ENCODE data around the gene WDTC1. TPM values are rescaled to one million over a fixed set of nuclear protein-coding genes. Genes with fewer than 3 reads are reported as not detected.
A peak's percentile ranks its signal among the peaks of the same experiment; 100 is the strongest.

WDTC1 gene
- total RNA-seq, 1 donor from 2014 or later: 36.0 TPM

DNA sequence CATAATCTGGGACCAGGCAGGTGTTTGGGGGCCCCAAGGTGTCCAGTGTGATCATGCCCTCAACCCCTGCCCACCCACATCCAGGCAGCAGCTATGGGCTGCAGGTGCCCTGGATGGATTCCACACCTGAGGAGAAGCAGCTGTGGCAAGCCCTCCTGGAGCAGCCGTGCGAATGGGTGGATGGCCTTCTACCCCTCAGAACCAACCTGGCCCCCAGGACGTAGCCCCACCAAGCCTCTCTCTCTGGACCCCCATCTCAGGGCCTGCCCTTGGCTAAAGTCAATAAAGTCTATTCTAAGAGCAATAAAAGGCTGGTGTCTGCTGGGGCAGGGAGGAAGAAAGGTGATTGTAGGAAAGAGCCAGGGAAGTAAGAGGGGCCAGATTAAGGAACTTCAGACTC is 119.2 kb downstream of the WDTC1 start:
- TF ChIP-seq CTCF (IDR thresholded peaks at IDR 0.05; ENCODE audit: unreplicated experiment): no peak
- H3K27me3 Mint-ChIP-seq (ENCODE audit: unreplicated experiment): peaks cover 7% of the 10 kb centered on the region
- DNase-seq (ENCODE audit: low spot score): no peak
- peak overlapping the region; percentile 65 for H3K4me3 Mint-ChIP-seq (ENCODE audit: unreplicated experiment)
- H3K9me3 Mint-ChIP-seq (ENCODE audit: unreplicated experiment): no peaks in the 10 kb centered on the region
- H3K27ac Mint-ChIP-seq (ENCODE audit: unreplicated experiment): no peak overlapping the region
- H3K4me1 Mint-ChIP-seq (ENCODE audit: unreplicated experiment): no peaks in the 10 kb centered on the region
- H3K36me3 Mint-ChIP-seq (ENCODE audit: low read depth, unreplicated experiment): peaks cover 14% of the 10 kb centered on the region

DNA sequence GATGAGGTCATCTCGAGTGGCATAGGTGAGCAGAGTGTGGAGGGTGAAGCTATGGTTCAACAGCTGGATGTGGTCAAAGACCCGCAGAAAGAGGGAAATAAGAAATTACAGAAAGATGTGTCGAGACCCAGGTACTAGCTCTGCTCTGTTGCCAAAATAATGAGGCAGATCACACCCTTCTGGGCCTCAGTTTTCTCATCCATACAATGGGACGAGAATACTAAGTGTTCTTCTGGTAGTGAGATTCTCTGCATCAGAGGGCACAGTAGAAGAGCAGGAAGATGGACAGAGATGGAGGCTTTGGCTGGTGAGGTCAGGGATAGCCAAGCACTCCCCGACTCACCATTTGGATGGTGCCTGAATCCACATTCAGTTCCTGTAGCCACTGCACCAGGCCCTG is 121.3 kb downstream of the WDTC1 start:
- Mint-ChIP-seq H3K4me3 (ENCODE audit: unreplicated experiment) (peak overlapping the region; percentile 15), H3K36me3 (ENCODE audit: low read depth, unreplicated experiment) (peaks cover 21% of the 10 kb centered on the region)
- no peak for TF ChIP-seq CTCF (IDR thresholded peaks at IDR 0.05; ENCODE audit: unreplicated experiment)

DNA sequence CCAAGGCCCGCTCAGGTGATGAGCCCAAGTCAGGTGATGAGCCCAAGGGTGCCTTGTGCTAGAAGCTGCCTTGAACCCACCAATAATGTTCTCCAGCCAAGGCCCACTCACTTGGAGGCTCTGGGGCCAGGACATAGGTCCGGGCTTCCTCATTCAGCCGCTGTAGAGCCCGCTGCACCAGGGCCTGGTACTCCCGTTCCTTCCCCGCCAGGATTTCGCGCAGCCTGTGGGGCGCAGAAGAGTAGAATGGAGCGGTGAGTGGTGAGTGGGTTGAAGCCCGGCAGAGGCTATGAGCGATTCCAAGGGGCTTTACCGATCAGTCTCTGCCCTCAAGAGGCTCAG is 121.8 kb downstream of the WDTC1 start:
- no peak for DNase-seq (ENCODE audit: low spot score)
- TF ChIP-seq CTCF (IDR thresholded peaks at IDR 0.05; ENCODE audit: unreplicated experiment): no peak
- Mint-ChIP-seq H3K4me3 (ENCODE audit: unreplicated experiment) (no peak overlapping the region), H3K27ac (ENCODE audit: unreplicated experiment) (no peak overlapping the region), H3K36me3 (ENCODE audit: low read depth, unreplicated experiment) (peaks cover 21% of the 10 kb centered on the region), H3K27me3 (ENCODE audit: unreplicated experiment) (peaks cover 12% of the 10 kb centered on the region), H3K4me1 (ENCODE audit: unreplicated experiment) (peaks cover 4% of the 10 kb centered on the region), H3K9me3 (ENCODE audit: unreplicated experiment) (no peaks in the 10 kb centered on the region)

More for the DNA sequence above, 121.3 kb downstream of the WDTC1 start:
- no peak for DNase-seq (ENCODE audit: low spot score)
- no peaks in the 10 kb centered on the region for H3K9me3 Mint-ChIP-seq (ENCODE audit: unreplicated experiment)
- no peak overlapping the region for H3K27ac Mint-ChIP-seq (ENCODE audit: unreplicated experiment)
- peaks cover 4% of the 10 kb centered on the region for H3K4me1 Mint-ChIP-seq (ENCODE audit: unreplicated experiment)
- peaks cover 12% of the 10 kb centered on the region for H3K27me3 Mint-ChIP-seq (ENCODE audit: unreplicated experiment)

- peaks cover 11% of the 10 kb centered on the region for H3K27me3 Mint-ChIP-seq (ENCODE audit: unreplicated experiment)
- H3K36me3 Mint-ChIP-seq (ENCODE audit: low read depth, unreplicated experiment): peaks cover 21% of the 10 kb centered on the region
- TF ChIP-seq CTCF (IDR thresholded peaks at IDR 0.05; ENCODE audit: unreplicated experiment): no peak
- H3K9me3 Mint-ChIP-seq (ENCODE audit: unreplicated experiment): no peaks in the 10 kb centered on the region
- peaks cover 4% of the 10 kb centered on the region for H3K4me1 Mint-ChIP-seq (ENCODE audit: unreplicated experiment)
- no peak overlapping the region for H3K27ac Mint-ChIP-seq (ENCODE audit: unreplicated experiment)
- no peak overlapping the region for H3K4me3 Mint-ChIP-seq (ENCODE audit: unreplicated experiment)
- no peak for DNase-seq (ENCODE audit: low spot score)
Measured at GRCh38 chr1:27356619-27357280, 122.3 kb downstream of the WDTC1 start.

GRCh38 chr1:27357281-27358037 is 123.0 kb downstream of the WDTC1 start:
- TF ChIP-seq CTCF (IDR thresholded peaks at IDR 0.05; ENCODE audit: unreplicated experiment): peak; percentile 100
- Mint-ChIP-seq H3K36me3 (ENCODE audit: low read depth, unreplicated experiment) (peaks cover 26% of the 10 kb centered on the region), H3K4me1 (ENCODE audit: unreplicated experiment) (peaks cover 4% of the 10 kb centered on the region), H3K27ac (ENCODE audit: unreplicated experiment) (no peak overlapping the region), H3K27me3 (ENCODE audit: unreplicated experiment) (peaks cover 12% of the 10 kb centered on the region), H3K9me3 (ENCODE audit: unreplicated experiment) (no peaks in the 10 kb centered on the region), H3K4me3 (ENCODE audit: unreplicated experiment) (no peak overlapping the region)
- DNase-seq (ENCODE audit: low spot score): peak; percentile 73
